Measurements from ENCODE around the gene ERCC6L. TPM values are rescaled to one million over a fixed set of nuclear protein-coding genes. Genes with fewer than 3 reads are reported as not detected.

ERCC6L gene
- 1.0 and 1.8 TPM in 2 replicates for total RNA-seq (2022)
- Bru-seq, nascent RNA: percentile 32 among the genes with signal in this experiment
- BruChase-seq, experiment 1, labeled RNA remaining after a 6-hour chase: percentile 24 among the genes with signal in this experiment
- BruChase-seq, experiment 2, labeled RNA remaining after a 2-hour chase: percentile 39 among the genes with signal in this experiment
- long read RNA-seq, full-length matches to known transcripts: 9 of 10 reads
- long read RNA-seq, partial matches to known transcripts: 0 of 10 reads
- long read RNA-seq, other reads (novel, unspliced or antisense): 1 of 10 reads

DNA sequence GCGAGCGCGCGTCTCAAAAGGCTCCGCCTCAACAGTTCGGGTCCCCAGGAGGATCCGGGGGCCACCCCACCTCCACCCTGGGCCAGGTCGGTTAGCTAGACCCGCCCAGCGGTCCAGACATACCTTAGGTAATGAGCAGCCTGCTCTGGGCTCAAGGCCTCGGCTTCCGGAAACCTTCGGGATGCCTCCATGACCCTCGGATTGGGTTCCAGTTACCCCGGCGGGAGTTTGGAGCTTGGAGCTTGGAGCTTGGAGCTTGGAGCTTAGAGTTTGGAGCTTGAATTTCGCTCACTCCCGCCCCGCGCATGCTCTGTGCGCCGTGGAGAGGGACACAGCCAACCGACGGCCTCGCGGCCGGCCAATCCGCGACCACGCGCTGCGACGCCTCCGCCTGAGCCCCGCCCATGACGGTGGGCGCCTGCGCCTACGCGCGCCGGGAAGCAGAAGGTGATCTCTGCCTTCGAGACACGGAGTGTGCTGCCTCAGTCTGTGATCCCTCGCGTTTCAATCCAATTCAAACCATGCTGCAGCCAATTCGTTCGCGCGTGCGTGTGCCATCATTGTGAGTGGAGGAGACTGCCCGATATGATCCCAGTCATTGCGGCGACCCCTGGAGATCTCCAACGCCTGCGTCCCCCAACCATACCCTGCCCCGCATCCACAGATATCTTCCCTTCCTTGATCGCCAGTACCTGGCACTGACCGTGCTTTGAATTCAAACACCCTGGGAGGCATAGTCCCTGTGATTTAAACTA, at the start of gene ERCC6L:
TSS of gene ERCC6L (minus strand) at position 307 of the 755 bp plus-strand sequence. CDS start at position 191, 116 bp downstream.
- DNase-seq (ENCODE audit: unreplicated experiment): peak; percentile 82
- H3K27ac Mint-ChIP-seq (ENCODE audit: low read depth, unreplicated experiment): no peak within 1 kb of the TSS
- no peak for TF ChIP-seq CTCF (IDR thresholded peaks at IDR 0.05; ENCODE audit: unreplicated experiment)
- POLR2A ChIA-PET: interaction anchor here (0.8 to 1.1 kb wide), 5 partner anchors 12 to 41 kb away, joined by 3 to 6 read pairs (median 5); partner anchors contain the start of gene RPS4X
- H3K36me3 Mint-ChIP-seq (ENCODE audit: insufficient read depth, unreplicated experiment): peaks cover 7% of the 10 kb centered on the region
- no peaks in the 10 kb centered on the region for H3K9me3 Mint-ChIP-seq (ENCODE audit: unreplicated experiment)
- no TSS peak for BruUV-seq (replicated peaks)
- peaks cover 56% of the 10 kb centered on the region for H3K27me3 Mint-ChIP-seq (ENCODE audit: insufficient read depth, unreplicated experiment)
- peaks cover 12% of the 10 kb centered on the region for H3K4me1 Mint-ChIP-seq (ENCODE audit: insufficient read depth, unreplicated experiment)
- peak within 1 kb of the TSS; percentile 68 for H3K4me3 Mint-ChIP-seq (ENCODE audit: unreplicated experiment)
- intact Hi-C loops (cut with micrococcal nuclease): no loop called here
- CTCF ChIA-PET: interaction anchor here (4.8 kb wide), 1 partner anchor 7 kb away, joined by 18 read pairs; no protein-coding TSS in a partner anchor

GRCh38 chrX:72282302-72282701, 43.5 kb upstream of the ERCC6L start:
- H3K36me3 Mint-ChIP-seq (ENCODE audit: insufficient read depth, unreplicated experiment): no peaks in the 10 kb centered on the region
- peaks cover 5% of the 10 kb centered on the region for H3K4me1 Mint-ChIP-seq (ENCODE audit: insufficient read depth, unreplicated experiment)
- intact Hi-C loops (cut with micrococcal nuclease): no loop called here
- CTCF ChIA-PET: interaction anchor here (0.8 kb wide), 1 partner anchor 9 kb away, joined by 3 read pairs; no protein-coding TSS in a partner anchor
- POLR2A ChIA-PET: interaction anchor here (1.1 kb wide), 2 partner anchors 10 to 13 kb away, joined by 3 to 5 read pairs; no protein-coding TSS in a partner anchor
- no peak overlapping the region for H3K4me3 Mint-ChIP-seq (ENCODE audit: unreplicated experiment)
- H3K9me3 Mint-ChIP-seq (ENCODE audit: unreplicated experiment): no peaks in the 10 kb centered on the region
- H3K27ac Mint-ChIP-seq (ENCODE audit: low read depth, unreplicated experiment): no peak overlapping the region
- TF ChIP-seq CTCF (IDR thresholded peaks at IDR 0.05; ENCODE audit: unreplicated experiment): no peak
- peaks cover 67% of the 10 kb centered on the region for H3K27me3 Mint-ChIP-seq (ENCODE audit: insufficient read depth, unreplicated experiment)
- DNase-seq (ENCODE audit: unreplicated experiment): no peak
- no TSS peak for BruUV-seq (replicated peaks)

GRCh38 chrX:72280321-72280845, 41.6 kb upstream of the ERCC6L start:
- intact Hi-C loops (cut with micrococcal nuclease): no loop called here
- TF ChIP-seq CTCF (IDR thresholded peaks at IDR 0.05; ENCODE audit: unreplicated experiment): no peak

More at GRCh38 chrX:72280321-72280845, 41.6 kb upstream of the ERCC6L start:
- Mint-ChIP-seq H3K27ac (ENCODE audit: low read depth, unreplicated experiment) (no peak overlapping the region), H3K4me1 (ENCODE audit: insufficient read depth, unreplicated experiment) (peaks cover 5% of the 10 kb centered on the region), H3K4me3 (ENCODE audit: unreplicated experiment) (no peak overlapping the region), H3K27me3 (ENCODE audit: insufficient read depth, unreplicated experiment) (peaks cover 54% of the 10 kb centered on the region), H3K9me3 (ENCODE audit: unreplicated experiment) (no peaks in the 10 kb centered on the region), H3K36me3 (ENCODE audit: insufficient read depth, unreplicated experiment) (peaks cover 16% of the 10 kb centered on the region)
- CTCF ChIA-PET: interaction anchor here (0.6 to 2.0 kb wide), 3 partner anchors 12 to 290 kb away, joined by 3 to 7 read pairs (median 3); no protein-coding TSS in a partner anchor
- peak; percentile 47 for DNase-seq (ENCODE audit: unreplicated experiment)
- POLR2A ChIA-PET: interaction anchor here (0.7 kb wide), 1 partner anchor 94 kb away, joined by 4 read pairs; no protein-coding TSS in a partner anchor
- no TSS peak for BruUV-seq (replicated peaks)
